GM12801 (cell line): ENCODE measurements around the gene DYNC1LI1.

Experiments
- TF ChIP-seq, protein P1 (sequence below): IDR thresholded peaks from one replicate; pipeline ENCODE4 v1.5.1; 2011; ENCODE audit warnings: control low read depth; ENCODE audit not compliant: insufficient read length; ENCODE audit errors: extremely low read depth

The DYNC1LI1 gene

DNA sequence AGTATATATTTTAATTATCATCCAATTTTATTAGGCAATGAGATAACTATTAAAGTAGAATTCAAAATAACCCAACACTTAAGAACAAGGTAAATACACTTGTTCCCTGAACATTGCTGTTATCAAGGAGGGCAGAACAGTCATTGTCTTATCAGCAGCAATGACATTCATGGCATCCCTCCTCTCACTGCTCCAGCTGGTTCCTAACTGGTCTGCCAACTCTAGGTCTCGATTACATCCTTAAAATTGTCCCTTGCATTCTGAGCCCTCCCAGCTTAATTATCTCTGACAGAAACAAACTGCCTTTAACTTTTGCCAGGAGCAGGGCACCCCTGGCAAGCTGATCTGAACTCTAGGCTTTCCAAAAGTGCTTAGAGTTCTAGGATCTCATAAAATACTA, 14.0 kb upstream of the DYNC1LI1 start:
- TF ChIP-seq, protein P1, sequence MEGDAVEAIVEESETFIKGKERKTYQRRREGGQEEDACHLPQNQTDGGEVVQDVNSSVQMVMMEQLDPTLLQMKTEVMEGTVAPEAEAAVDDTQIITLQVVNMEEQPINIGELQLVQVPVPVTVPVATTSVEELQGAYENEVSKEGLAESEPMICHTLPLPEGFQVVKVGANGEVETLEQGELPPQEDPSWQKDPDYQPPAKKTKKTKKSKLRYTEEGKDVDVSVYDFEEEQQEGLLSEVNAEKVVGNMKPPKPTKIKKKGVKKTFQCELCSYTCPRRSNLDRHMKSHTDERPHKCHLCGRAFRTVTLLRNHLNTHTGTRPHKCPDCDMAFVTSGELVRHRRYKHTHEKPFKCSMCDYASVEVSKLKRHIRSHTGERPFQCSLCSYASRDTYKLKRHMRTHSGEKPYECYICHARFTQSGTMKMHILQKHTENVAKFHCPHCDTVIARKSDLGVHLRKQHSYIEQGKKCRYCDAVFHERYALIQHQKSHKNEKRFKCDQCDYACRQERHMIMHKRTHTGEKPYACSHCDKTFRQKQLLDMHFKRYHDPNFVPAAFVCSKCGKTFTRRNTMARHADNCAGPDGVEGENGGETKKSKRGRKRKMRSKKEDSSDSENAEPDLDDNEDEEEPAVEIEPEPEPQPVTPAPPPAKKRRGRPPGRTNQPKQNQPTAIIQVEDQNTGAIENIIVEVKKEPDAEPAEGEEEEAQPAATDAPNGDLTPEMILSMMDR = no peak

DNA sequence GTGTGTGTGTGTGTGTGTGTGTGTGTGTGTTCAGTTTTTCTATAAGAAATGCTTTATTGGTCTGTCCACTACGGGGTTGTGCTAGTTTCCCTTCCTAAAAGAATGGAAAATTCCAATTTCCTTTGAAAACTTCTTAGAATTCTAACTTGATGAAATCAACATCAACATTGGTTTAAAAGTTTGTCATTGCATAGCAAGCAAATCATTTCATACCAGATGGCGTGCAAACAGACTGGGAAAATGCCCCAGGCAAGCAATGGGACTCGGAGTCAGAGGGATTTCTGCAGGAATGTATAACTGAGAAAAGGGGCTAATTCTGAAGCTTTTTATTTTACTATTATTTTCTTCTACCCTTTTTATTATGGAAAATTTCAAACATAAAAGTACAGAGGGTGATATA, 13.1 kb upstream of the DYNC1LI1 start:
- TF ChIP-seq, protein P1 = no peak

DNA sequence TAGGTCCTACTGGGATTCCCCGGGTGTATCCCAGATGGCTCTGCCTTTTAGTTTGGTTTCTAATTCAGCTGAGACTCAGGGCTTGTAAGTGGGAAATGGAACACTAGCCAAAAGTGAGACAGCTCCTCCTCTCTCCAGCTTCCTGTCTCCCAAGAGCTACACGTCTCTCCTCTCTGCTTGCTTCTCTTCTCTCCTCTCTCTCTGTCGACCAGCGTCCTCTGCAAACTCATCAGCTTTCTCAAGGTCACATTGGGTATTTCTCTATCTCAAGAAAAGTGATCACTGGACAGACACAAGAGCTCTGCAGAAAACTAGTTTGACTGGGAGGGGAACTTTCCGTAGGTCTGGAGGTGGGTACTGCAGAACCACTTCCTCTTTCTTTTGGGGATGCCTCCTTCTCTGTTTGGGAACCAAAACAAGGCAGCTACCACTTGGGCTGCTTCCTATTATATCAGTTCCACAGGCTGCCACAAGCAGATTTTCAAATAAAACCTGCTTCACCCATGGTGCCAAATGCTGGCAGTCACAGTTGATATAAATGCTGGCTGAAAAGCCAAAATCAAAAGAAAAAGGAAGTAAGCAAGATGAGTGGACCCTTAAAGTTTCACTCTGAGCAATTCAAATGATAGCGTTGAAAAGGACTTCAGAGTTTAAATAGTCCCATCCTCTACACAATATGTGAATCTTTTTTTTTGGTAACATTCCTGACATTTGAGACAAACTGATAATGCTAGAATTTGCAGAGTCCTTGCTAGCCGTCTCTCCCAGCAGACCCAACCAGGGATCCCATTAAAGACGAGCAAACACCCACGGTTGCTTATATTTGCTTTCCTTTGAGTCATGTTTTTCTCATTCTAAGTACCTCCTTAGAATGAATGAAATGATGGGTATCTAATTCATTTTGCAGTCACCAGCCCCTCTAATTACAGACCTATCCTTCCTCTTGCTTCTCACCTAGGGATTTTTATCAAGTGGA, 7.2 kb upstream of the DYNC1LI1 start:
- TF ChIP-seq, protein P1 = no peak

DNA sequence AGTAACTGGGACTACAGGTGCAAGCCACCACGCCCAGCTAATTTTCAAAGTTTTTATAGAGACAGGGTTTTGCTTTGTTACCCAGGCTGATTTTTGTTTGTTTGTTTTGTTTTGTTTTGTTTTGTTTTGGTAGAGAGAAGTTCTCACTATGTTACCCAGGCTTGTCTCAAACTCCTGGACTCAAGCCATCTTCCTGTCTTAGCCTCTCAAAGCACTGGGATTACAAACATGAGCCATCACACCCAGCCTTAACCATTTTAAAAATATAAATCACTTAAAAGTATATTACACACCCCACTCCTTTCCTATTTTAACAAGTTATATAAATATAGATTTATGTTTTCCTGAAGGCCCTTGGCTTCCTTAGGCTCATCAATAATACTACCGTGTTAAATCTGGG, 6.5 kb upstream of the DYNC1LI1 start:
- TF ChIP-seq, protein P1 = no peak

DNA sequence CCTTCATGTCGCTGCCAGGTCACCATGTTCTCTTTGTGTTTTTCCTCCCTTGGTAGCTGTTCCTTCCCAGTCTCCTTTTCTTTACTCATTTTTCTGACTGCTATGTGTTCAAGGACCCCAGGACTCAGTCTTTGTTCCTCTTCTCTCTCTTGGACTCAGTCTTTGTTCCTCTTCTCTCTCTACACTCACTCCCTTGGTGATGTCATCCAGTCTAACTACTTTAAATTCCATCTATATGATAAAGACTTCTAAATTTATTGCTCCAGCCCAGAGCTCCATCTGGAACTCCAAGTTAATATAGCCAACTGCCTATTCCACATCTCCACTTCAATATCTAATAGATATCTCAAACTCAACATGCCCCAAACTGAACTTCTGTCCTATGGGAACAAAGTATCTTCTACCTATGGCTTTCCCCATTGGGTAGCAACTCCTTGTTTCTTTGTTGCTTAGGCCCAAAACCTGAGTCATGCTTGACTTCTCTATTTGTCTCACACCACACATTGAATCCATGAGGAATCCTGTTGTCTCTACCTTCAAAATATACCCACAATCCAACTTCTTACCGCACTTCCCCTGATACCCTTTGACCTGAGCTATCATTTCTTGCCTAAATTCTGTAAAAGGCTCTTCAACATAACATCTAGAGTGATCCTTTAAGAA, 4.9 kb upstream of the DYNC1LI1 start:
- TF ChIP-seq, protein P1 = no peak

DNA sequence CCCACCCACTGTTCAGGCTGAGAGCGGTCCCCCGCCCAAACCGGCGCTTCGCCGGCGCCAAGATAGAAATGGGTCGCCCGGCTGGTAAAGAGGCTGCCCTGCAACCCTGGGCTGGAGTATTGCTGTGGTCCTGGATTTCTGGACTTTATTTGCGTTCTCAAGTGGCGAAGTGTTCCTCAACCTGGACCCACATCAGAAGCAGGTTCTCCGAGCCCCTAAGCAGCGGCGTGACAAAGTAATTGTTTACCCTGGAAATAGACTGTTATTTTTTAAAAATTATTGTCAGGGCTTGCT, 481 bp upstream of the DYNC1LI1 start:
- TF ChIP-seq, protein P1 = no peak

DNA sequence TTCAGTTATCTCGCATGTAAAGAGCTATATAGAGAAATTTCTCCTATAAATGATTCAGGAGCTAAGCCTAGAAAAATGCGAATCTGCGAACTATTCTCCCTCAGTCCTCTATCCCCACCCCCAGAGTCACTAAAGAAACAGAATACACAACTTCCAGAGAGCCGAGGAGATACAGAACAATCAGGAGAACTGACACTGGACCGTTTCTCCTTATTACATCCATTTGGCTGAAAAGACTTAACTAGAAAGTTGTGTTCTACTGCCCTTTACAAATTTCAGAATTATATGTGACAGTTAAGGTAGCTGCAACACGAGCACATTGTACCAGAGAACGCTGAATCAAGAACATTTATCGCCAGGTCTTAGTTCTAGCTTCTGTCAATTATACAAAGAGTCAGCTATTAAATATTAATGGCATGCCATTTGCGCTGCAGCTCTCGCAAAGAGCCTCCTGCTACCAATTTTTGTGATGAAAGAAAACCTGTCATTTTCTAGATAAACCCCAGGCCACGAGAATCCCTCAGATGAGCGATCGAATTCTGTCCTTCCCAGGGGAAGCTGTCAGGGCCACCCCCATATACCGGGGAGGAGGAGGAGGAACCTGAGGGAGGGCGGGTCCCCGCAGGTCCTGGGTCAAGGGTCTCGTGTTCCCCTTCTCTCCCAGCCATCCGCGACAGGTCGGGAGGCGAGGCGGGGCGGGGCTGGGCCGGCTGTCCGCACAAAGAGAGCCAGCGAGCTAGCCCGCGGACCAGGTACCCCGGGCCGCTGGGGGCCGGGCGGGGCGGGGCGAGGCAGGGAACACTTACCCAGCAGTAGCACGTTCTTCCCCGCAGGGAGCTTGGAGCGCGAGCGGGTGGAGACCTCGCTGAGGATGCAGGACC, 878 bp downstream of the DYNC1LI1 start:
- TF ChIP-seq, protein P1 = no peak
